Measurements from ENCODE around the gene ZBED3. TPM values are rescaled to one million over a fixed set of nuclear protein-coding genes. Genes with fewer than 3 reads are reported as not detected.

Gene ZBED3
- total RNA-seq, 2 experiments from 2014 or later = 5.2 to 6.8 TPM

- CTCF ChIA-PET = interaction anchor here (1.1 to 1.2 kb wide), 2 partner anchors 27 to 387 kb away, joined by 3 to 4 read pairs; partner anchors contain the start of gene WDR41
- ATAC-seq (no peak), DNase-seq (no peak)
- peaks cover 4% of the 10 kb centered on the region for H3K36me3 Mint-ChIP-seq (ENCODE audit: low read depth)
- no peak overlapping the region for H3K27ac Mint-ChIP-seq
- H3K4me1 Mint-ChIP-seq (ENCODE audit: low read depth) = peaks cover 4% of the 10 kb centered on the region
- POLR2A ChIA-PET = no interaction called here
- no peak overlapping the region for H3K4me3 Mint-ChIP-seq
- intact Hi-C loops (cut with micrococcal nuclease) = no loop called here
- no peaks in the 10 kb centered on the region for H3K9me3 Mint-ChIP-seq
- no peak for TF ChIP-seq CTCF (IDR thresholded peaks at IDR 0.05)
- H3K27me3 Mint-ChIP-seq = no peaks in the 10 kb centered on the region
Measured at GRCh38 chr5:77104813-77105212, 17.7 kb upstream of the ZBED3 start.

DNA sequence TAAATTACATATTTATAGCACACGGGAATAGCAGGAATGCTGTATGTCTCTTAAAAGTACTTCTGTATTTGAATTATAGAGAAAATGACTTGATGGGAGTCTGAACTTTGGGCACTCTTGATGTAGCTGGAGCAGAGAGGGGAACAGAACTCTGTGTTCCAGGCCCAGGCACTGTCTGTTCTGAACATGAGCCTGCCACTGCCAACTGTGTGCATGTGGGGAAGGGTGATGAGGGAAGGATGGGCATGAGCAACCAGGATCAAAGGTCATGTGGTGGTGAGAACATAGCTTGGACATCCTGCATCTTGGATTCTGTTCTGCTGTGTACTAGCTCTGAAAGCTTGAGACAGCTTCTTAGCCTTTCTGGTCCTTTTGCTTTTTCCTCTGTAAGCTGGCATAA lies 16.4 kb upstream of the ZBED3 start:
- CTCF ChIA-PET = interaction anchor here (1.1 kb wide), 1 partner anchor 20 kb away, joined by 4 read pairs; no protein-coding TSS in a partner anchor

DNA sequence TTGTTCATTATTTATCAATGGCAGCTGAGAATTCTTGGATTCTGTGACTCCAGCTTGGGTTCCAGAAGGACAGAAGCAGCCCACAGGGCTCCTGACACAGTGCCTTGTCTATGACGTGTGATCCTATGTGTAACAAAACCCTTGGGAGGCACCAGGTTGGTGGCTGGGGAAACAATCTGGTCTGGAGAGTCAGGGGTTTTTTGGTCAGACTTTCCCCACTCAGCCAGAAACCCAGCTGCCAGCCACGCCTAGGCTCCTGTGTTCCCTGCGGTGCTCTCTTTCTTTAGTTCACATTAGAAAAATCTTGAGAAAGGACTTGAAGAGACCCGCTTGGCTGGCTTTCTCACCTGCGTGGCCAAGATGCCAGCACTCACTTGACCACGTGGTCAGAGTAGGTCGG lies 15.5 kb upstream of the ZBED3 start:
- H3K9me3 Mint-ChIP-seq = no peaks in the 10 kb centered on the region
- no peak for TF ChIP-seq CTCF (IDR thresholded peaks at IDR 0.05)
- CTCF ChIA-PET = interaction anchor here (1.1 kb wide), 1 partner anchor 19 kb away, joined by 4 read pairs; no protein-coding TSS in a partner anchor
- DNase-seq (no peak), ATAC-seq (no peak)
- POLR2A ChIA-PET = no interaction called here
- intact Hi-C loops (cut with micrococcal nuclease) = no loop called here
- peaks cover 3% of the 10 kb centered on the region for H3K36me3 Mint-ChIP-seq (ENCODE audit: low read depth)
- H3K4me1 Mint-ChIP-seq (ENCODE audit: low read depth) = peaks cover 4% of the 10 kb centered on the region
- H3K27ac Mint-ChIP-seq = no peak overlapping the region
- H3K27me3 Mint-ChIP-seq = no peaks in the 10 kb centered on the region
- no peak overlapping the region for H3K4me3 Mint-ChIP-seq

More for the DNA sequence above, 16.4 kb upstream of the ZBED3 start:
- TF ChIP-seq CTCF (IDR thresholded peaks at IDR 0.05) = no peak
- Mint-ChIP-seq H3K9me3 (no peaks in the 10 kb centered on the region), H3K4me1 (ENCODE audit: low read depth) (peaks cover 4% of the 10 kb centered on the region), H3K27me3 (no peaks in the 10 kb centered on the region), H3K27ac (no peak overlapping the region), H3K4me3 (no peak overlapping the region), H3K36me3 (ENCODE audit: low read depth) (peaks cover 3% of the 10 kb centered on the region)
- POLR2A ChIA-PET = no interaction called here
- no peak for DNase-seq
- intact Hi-C loops (cut with micrococcal nuclease) = no loop called here
- no peak for ATAC-seq

DNA sequence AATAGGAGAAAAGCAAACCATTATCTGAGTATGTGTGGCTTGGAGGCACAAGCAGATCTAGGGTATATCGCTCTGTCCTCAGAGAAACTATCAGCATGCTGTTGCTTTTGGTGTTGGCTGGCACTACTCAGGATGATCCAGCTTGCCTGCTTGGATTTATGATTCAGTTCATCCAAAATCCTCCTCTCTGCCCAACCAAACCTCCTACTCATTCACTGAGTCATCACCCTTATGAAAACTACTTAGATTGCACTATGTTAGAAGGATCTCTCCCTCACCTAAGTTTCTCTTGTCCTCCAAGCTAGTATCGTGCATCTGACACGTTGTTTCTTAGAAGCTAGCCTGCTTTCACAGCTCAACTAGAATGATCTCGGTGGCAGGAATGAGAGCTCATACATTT lies 14.2 kb upstream of the ZBED3 start:
- Mint-ChIP-seq H3K4me1 (ENCODE audit: low read depth) (peaks cover 4% of the 10 kb centered on the region), H3K36me3 (ENCODE audit: low read depth) (no peaks in the 10 kb centered on the region), H3K27ac (no peak overlapping the region), H3K4me3 (no peak overlapping the region), H3K27me3 (no peaks in the 10 kb centered on the region), H3K9me3 (no peaks in the 10 kb centered on the region)
- no peak for TF ChIP-seq CTCF (IDR thresholded peaks at IDR 0.05)
- ChIA-PET CTCF (no interaction called here), POLR2A (no interaction called here)
- DNase-seq (no peak), ATAC-seq (no peak)
- intact Hi-C loops (cut with micrococcal nuclease) = no loop called here

DNA sequence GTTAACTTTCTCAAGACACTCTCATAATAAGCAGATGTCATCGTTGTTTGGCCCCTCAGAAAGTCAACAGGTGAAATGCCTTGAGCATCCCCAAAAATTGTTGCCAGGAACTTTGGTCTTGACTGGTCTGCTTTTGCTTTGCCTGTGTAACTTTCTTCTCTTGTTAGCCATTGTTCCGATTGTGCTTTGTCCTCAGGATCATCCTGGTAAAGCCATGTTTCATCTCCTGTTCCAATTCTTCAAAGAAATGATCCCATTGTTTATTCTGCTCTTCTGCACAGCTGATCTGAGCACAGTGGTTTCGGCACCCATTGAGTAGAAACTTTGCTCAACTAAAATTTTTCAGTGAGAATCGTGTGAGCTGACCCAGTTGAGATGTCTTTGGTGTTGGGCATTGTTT lies 8.1 kb upstream of the ZBED3 start:
- Mint-ChIP-seq H3K27ac (no peak overlapping the region), H3K27me3 (peaks cover 1% of the 10 kb centered on the region), H3K9me3 (no peaks in the 10 kb centered on the region), H3K4me3 (no peak overlapping the region), H3K36me3 (ENCODE audit: low read depth) (peaks cover 1% of the 10 kb centered on the region), H3K4me1 (ENCODE audit: low read depth) (no peaks in the 10 kb centered on the region)
- ATAC-seq (no peak), DNase-seq (no peak)
- CTCF ChIA-PET = no interaction called here
- POLR2A ChIA-PET = interaction anchor here (1.0 kb wide), 1 partner anchor 9 kb away, joined by 3 read pairs; no protein-coding TSS in a partner anchor
- TF ChIP-seq CTCF (IDR thresholded peaks at IDR 0.05) = no peak
- intact Hi-C loops (cut with micrococcal nuclease) = no loop called here
